ENCODE results near the gene VAT1L.

Gene VAT1L

DNA sequence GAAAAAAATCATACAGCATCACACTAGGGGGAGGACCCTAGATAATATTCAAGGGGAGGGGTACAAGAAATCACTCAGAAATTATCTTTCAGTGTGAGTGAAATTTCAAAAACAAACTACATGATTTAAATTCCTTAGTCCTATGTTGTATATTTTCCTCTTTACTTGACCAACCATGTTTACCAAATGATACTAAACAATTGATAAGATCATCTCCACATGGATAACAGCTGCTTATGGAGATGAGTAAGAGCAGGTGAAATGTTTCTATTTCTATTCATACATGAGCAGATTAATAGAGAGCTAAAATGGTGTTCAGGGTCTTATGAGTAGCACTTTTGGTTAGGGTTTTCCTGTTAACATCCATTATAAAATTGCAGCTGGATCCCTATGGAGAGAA is 7.3 kb upstream of the VAT1L start:
- DNase-seq (no peak), ATAC-seq (ENCODE audit: insufficient read depth, low read depth) (no peak)
- TF ChIP-seq CTCF (IDR thresholded peaks at IDR 0.05; ENCODE audit: borderline replicate concordance, extremely low read depth, low read length, poor library complexity, severe bottlenecking) (no peak), EZH2 (IDR thresholded peaks at IDR 0.05; ENCODE audit: borderline replicate concordance, low read depth, low read length, severe bottlenecking) (no peak)
- Histone ChIP-seq H3K36me3 (ENCODE audit: insufficient read depth, low read length) (no peaks in the 10 kb centered on the region), H2AFZ (ENCODE audit: low read depth, low read length) (no peak overlapping the region), H3K4me1 (ENCODE audit: insufficient read depth, low read length) (no peaks in the 10 kb centered on the region), H3K9ac (ENCODE audit: low read depth, low read length) (no peak overlapping the region), H3K27ac (ENCODE audit: low read length) (no peak overlapping the region), H3K27me3 (ENCODE audit: insufficient read depth, low read length, poor library complexity) (no peaks in the 10 kb centered on the region), H3K4me2 (ENCODE audit: insufficient read depth, low read length) (no peak overlapping the region), H4K20me1 (ENCODE audit: insufficient read depth, low read length) (no peaks in the 10 kb centered on the region), H3K9me3 (ENCODE audit: insufficient read depth, low read length, severe bottlenecking) (no peaks in the 10 kb centered on the region), H3K79me2 (ENCODE audit: insufficient read depth, low read length) (no peaks in the 10 kb centered on the region), H3K4me3 (ENCODE audit: low read depth in 1 of 2, low read length in 2 of 2) (no peak overlapping the region)

DNA sequence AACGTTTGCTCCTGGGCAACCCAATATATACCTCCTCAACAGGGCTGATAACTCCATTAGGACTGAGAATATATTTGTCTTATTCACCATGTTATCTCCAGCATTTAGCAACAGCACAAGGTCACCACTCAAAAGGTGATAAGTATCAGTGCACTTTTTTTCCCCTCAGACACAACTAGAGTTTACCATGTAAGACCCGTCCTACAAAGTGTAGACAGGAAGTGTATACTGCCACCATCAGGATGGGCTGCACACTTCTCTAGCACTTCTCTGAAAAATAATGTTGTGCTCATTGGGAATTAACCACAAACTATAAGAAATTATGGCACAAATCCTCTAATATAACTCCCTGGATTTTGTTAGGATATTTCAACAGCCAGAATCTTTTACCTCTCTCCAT is 5.7 kb upstream of the VAT1L start:
- Histone ChIP-seq H2AFZ (ENCODE audit: low read depth, low read length) (no peak overlapping the region), H3K4me2 (ENCODE audit: insufficient read depth, low read length) (no peak overlapping the region), H3K4me1 (ENCODE audit: insufficient read depth, low read length) (no peaks in the 10 kb centered on the region), H3K79me2 (ENCODE audit: insufficient read depth, low read length) (no peaks in the 10 kb centered on the region), H3K27ac (ENCODE audit: low read length) (no peak overlapping the region), H3K9ac (ENCODE audit: low read depth, low read length) (no peak overlapping the region), H3K27me3 (ENCODE audit: insufficient read depth, low read length, poor library complexity) (no peaks in the 10 kb centered on the region), H4K20me1 (ENCODE audit: insufficient read depth, low read length) (no peaks in the 10 kb centered on the region), H3K36me3 (ENCODE audit: insufficient read depth, low read length) (no peaks in the 10 kb centered on the region), H3K9me3 (ENCODE audit: insufficient read depth, low read length, severe bottlenecking) (no peaks in the 10 kb centered on the region), H3K4me3 (ENCODE audit: low read depth in 1 of 2, low read length in 2 of 2) (no peak overlapping the region)
- TF ChIP-seq CTCF (IDR thresholded peaks at IDR 0.05; ENCODE audit: borderline replicate concordance, extremely low read depth, low read length, poor library complexity, severe bottlenecking), result peak; percentile 61
- TF ChIP-seq EZH2 (IDR thresholded peaks at IDR 0.05; ENCODE audit: borderline replicate concordance, low read depth, low read length, severe bottlenecking), result no peak
- ATAC-seq (ENCODE audit: insufficient read depth, low read depth), result 0 out of 3 replicates have a peak, but pooled peaks have one; percentile 53
- DNase-seq, result no peak

- Histone ChIP-seq H3K9me3 (ENCODE audit: insufficient read depth, low read length, severe bottlenecking) (no peaks in the 10 kb centered on the region), H3K27me3 (ENCODE audit: insufficient read depth, low read length, poor library complexity) (no peaks in the 10 kb centered on the region), H3K36me3 (ENCODE audit: insufficient read depth, low read length) (no peaks in the 10 kb centered on the region), H3K27ac (ENCODE audit: low read length) (no peak overlapping the region), H3K79me2 (ENCODE audit: insufficient read depth, low read length) (no peaks in the 10 kb centered on the region), H2AFZ (ENCODE audit: low read depth, low read length) (no peak overlapping the region), H3K4me3 (ENCODE audit: low read depth in 1 of 2, low read length in 2 of 2) (no peak overlapping the region), H3K4me1 (ENCODE audit: insufficient read depth, low read length) (no peaks in the 10 kb centered on the region), H3K4me2 (ENCODE audit: insufficient read depth, low read length) (no peak overlapping the region), H4K20me1 (ENCODE audit: insufficient read depth, low read length) (no peaks in the 10 kb centered on the region), H3K9ac (ENCODE audit: low read depth, low read length) (no peak overlapping the region)
- no peak for ATAC-seq (ENCODE audit: insufficient read depth, low read depth)
- DNase-seq, result no peak
- no peak for TF ChIP-seq EZH2 (IDR thresholded peaks at IDR 0.05; ENCODE audit: borderline replicate concordance, low read depth, low read length, severe bottlenecking)
- peak; percentile 45 for TF ChIP-seq CTCF (IDR thresholded peaks at IDR 0.05; ENCODE audit: borderline replicate concordance, extremely low read depth, low read length, poor library complexity, severe bottlenecking)
These were observed 3.7 kb upstream of the VAT1L start for GRCh38 chr16:77784441-77785372.
